ENCODE data around the gene DUSP23. TPM values are rescaled to one million over a fixed set of nuclear protein-coding genes. Genes with fewer than 3 reads are reported as not detected.
A peak's percentile ranks its signal among the peaks of the same experiment; 100 is the strongest.

The DUSP23 gene
- total and polyA plus RNA-seq, 2 experiments from 2014 or later = 47.9 to 53.4 TPM

GRCh38 chr1:159749630-159750029, 31.1 kb upstream of the DUSP23 start:
- no peak for TF ChIP-seq CTCF (IDR thresholded peaks at IDR 0.05; ENCODE audit: low read depth, low read length)
- DNase-seq (ENCODE audit: low read depth in 1 of 2, low spot score in 1 of 2) = no peak
- Histone ChIP-seq H3K9me3 (ENCODE audit: low read depth) (no peaks in the 10 kb centered on the region), H3K27ac (no peak overlapping the region), H3K27me3 (no peaks in the 10 kb centered on the region), H3K36me3 (no peaks in the 10 kb centered on the region), H3K4me1 (ENCODE audit: low read depth) (no peaks in the 10 kb centered on the region), H3K4me3 (no peak overlapping the region)

- H3K36me3 ChIP-seq = no peaks in the 10 kb centered on the region
- H3K27ac ChIP-seq = no peak overlapping the region
- no peaks in the 10 kb centered on the region for H3K27me3 ChIP-seq
- DNase-seq (ENCODE audit: low read depth in 1 of 2, low spot score in 1 of 2) = no peak
- H3K4me1 ChIP-seq (ENCODE audit: low read depth) = no peaks in the 10 kb centered on the region
- no peaks in the 10 kb centered on the region for H3K9me3 ChIP-seq (ENCODE audit: low read depth)
- TF ChIP-seq CTCF (IDR thresholded peaks at IDR 0.05; ENCODE audit: low read depth, low read length) = no peak
- H3K4me3 ChIP-seq = no peak overlapping the region
Measured at GRCh38 chr1:159750621-159751020, 30.1 kb upstream of the DUSP23 start.

- Histone ChIP-seq H3K36me3 (no peaks in the 10 kb centered on the region), H3K27me3 (no peaks in the 10 kb centered on the region), H3K4me3 (no peak overlapping the region), H3K4me1 (ENCODE audit: low read depth) (no peaks in the 10 kb centered on the region), H3K27ac (no peak overlapping the region), H3K9me3 (ENCODE audit: low read depth) (no peaks in the 10 kb centered on the region)
- DNase-seq (ENCODE audit: low read depth in 1 of 2, low spot score in 1 of 2) = no peak
- TF ChIP-seq CTCF (IDR thresholded peaks at IDR 0.05; ENCODE audit: low read depth, low read length) = no peak
Measured at GRCh38 chr1:159751031-159751430, 29.7 kb upstream of the DUSP23 start.

DNA sequence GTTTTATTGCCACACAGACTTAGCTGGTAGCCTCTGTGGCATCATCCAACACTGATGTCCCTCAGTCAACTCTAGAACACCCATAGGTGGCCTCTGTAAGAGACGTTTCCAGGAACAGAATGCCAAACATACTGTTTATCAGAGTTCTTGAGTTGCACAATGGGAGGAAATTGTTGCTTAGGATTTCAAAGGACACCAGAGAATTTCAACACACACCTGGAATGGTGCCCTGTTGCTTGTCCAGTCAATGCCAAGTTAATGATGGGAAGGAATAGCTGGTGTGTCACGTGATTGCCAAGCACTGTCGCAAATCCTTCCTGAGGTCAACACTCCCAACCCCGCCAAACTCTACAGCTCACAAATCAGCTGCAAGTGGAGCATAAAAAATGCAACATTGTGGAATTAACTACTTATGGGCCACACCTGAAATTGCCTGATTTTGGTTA, 28.6 kb upstream of the DUSP23 start:
- no peaks in the 10 kb centered on the region for H3K27me3 ChIP-seq
- H3K9me3 ChIP-seq (ENCODE audit: low read depth) = no peaks in the 10 kb centered on the region
- no peak for TF ChIP-seq CTCF (IDR thresholded peaks at IDR 0.05; ENCODE audit: low read depth, low read length)
- H3K4me1 ChIP-seq (ENCODE audit: low read depth) = no peaks in the 10 kb centered on the region
- no peaks in the 10 kb centered on the region for H3K36me3 ChIP-seq
- peak in 1 of 2 donors; percentile 98 for DNase-seq (ENCODE audit: low read depth in 1 of 2, low spot score in 1 of 2)
- H3K27ac ChIP-seq = no peak overlapping the region
- no peak overlapping the region for H3K4me3 ChIP-seq

DNA sequence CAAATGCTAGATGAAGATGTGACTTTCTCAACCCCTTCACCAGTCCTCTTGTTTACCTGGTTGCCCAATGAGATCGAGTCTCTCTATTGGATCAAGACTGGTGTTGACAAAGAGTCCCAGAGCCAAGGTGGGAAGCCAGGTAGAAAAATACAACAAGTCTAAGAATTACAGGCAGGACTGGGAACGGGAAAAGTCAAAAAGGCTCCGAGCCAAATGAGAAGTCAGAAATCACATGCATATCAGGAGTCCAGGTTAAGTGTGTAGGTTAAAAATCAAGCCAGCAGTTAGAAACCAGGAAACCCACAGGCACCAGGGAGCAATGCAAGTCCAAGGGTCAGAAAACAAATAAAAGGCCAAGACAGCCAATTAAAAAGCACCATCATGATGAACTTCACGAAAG, 27.4 kb upstream of the DUSP23 start:
- H3K36me3 ChIP-seq = no peaks in the 10 kb centered on the region
- no peaks in the 10 kb centered on the region for H3K9me3 ChIP-seq (ENCODE audit: low read depth)
- no peak overlapping the region for H3K4me3 ChIP-seq
- H3K27me3 ChIP-seq = no peaks in the 10 kb centered on the region
- no peak for TF ChIP-seq CTCF (IDR thresholded peaks at IDR 0.05; ENCODE audit: low read depth, low read length)
- no peak for DNase-seq (ENCODE audit: low read depth in 1 of 2, low spot score in 1 of 2)
- H3K4me1 ChIP-seq (ENCODE audit: low read depth) = no peaks in the 10 kb centered on the region
- H3K27ac ChIP-seq = no peak overlapping the region

Measured in cardiac muscle cell (in vitro differentiated cells and primary cell).